Prostate gland (tissue), 2 donors: ENCODE results near the gene USP47. TPM values are rescaled to one million over a fixed set of nuclear protein-coding genes. Genes with fewer than 3 reads are reported as not detected.

Experiments used
- DNase-seq: peaks from one replicate; pipeline ENCODE4 v3.0.0-alpha.2; 2019; ENCODE audit warnings: low spot score
- H3K27ac ChIP-seq, 2 donors: fragments of 200-600 bp; sonication (generic); 2 replicates each; pipeline ENCODE4 v1.5.1; 2017 to 2019
- H3K27me3 ChIP-seq: fragments of 200-600 bp; sonication (generic); replicated peaks from 2 replicates; pipeline ENCODE4 v1.5.1; 2019; ENCODE audit not compliant: insufficient read depth
- H3K36me3 ChIP-seq, 2 donors: fragments of 200-600 bp; sonication (generic); 1 replicate in 1 of 2; 2 replicates in 1 of 2; pipeline versions ENCODE4 v1.5.1 to v1.8.1; 2017 to 2019
- H3K4me1 ChIP-seq: fragments of 200-600 bp; sonication (generic); replicated peaks from 2 replicates; pipeline ENCODE4 v1.5.1; 2019
- H3K4me3 ChIP-seq, 2 donors: fragments of 200-600 bp; sonication (generic); 2 replicates each; pipeline ENCODE4 v1.5.1; 2017 to 2019
- H3K9me3 ChIP-seq: fragments of 200-600 bp; sonication (generic); 2 replicates; pipeline ENCODE4 v1.5.1; 2017
- POLR2A ChIP-seq: fragments of 450-650 bp; IDR thresholded peaks from one replicate; pipeline ENCODE4 v1.6.1; 2016; ENCODE audit warnings: antibody characterized with exemption, mild to moderate bottlenecking
- POLR2AphosphoS5 ChIP-seq: sonication (generic); formaldehyde crosslinking; IDR thresholded peaks from one replicate; pipeline ENCODE4 v1.6.1; 2017; ENCODE audit warnings: antibody characterized with exemption
- WGBS: methylation state at CpG from one replicate; pipeline ENCODE4 v1.1.5; 2018; 5-methylcytosine and 5-hydroxymethylcytosine counted together
- intact Hi-C: fragments of 100-400 bp; cut with DNase I; formaldehyde crosslinking; loops from one replicate; pipeline ENCODE4 v1.14.2; 2022
- total RNA-seq, 2 donors: library from RNA; depleted of rRNA; stranded (reverse); fragments of >200 nt; gene quantifications; one replicate each; pipeline ENCODE4 v1.1.0, GENCODE V29; 2016
- TF ChIP-seq, protein P1 (sequence below), 4 experiments: fragments of 200-600 bp in 2 of 4; fragments of 450-650 bp in 2 of 4; sonication (generic) in 2 of 4; IDR thresholded peaks; 1 replicate in 3 of 4; 2 replicates in 1 of 4; pipeline ENCODE4 v1.5.1; 2016 to 2019; ENCODE audit warnings: antibody characterized with exemption in 4 of 4, mild to moderate bottlenecking in 2 of 4, moderate library complexity in 2 of 4

Gene USP47
- total RNA-seq, 2 donors from 2014 or later = 58.4 to 76.6 TPM

- H3K27ac ChIP-seq = no peak overlapping the region
- H3K4me1 ChIP-seq = no peaks in the 10 kb centered on the region
- H3K36me3 ChIP-seq = no peaks in the 10 kb centered on the region
- H3K9me3 ChIP-seq = no peaks in the 10 kb centered on the region
- 79% methylated on average over 2 of the region's 2 CpGs for WGBS
- DNase-seq = no peak
- intact Hi-C loops = no loop called here
- TF ChIP-seq, protein P1, sequence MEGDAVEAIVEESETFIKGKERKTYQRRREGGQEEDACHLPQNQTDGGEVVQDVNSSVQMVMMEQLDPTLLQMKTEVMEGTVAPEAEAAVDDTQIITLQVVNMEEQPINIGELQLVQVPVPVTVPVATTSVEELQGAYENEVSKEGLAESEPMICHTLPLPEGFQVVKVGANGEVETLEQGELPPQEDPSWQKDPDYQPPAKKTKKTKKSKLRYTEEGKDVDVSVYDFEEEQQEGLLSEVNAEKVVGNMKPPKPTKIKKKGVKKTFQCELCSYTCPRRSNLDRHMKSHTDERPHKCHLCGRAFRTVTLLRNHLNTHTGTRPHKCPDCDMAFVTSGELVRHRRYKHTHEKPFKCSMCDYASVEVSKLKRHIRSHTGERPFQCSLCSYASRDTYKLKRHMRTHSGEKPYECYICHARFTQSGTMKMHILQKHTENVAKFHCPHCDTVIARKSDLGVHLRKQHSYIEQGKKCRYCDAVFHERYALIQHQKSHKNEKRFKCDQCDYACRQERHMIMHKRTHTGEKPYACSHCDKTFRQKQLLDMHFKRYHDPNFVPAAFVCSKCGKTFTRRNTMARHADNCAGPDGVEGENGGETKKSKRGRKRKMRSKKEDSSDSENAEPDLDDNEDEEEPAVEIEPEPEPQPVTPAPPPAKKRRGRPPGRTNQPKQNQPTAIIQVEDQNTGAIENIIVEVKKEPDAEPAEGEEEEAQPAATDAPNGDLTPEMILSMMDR (IDR thresholded peaks at IDR 0.05) = no peak
- TF ChIP-seq POLR2A (no peak), POLR2AphosphoS5 (no peak)
- H3K27me3 ChIP-seq = no peaks in the 10 kb centered on the region
- no peak overlapping the region for H3K4me3 ChIP-seq
Measured at GRCh38 chr11:11876458-11876857, 34.7 kb downstream of the USP47 start.

DNA sequence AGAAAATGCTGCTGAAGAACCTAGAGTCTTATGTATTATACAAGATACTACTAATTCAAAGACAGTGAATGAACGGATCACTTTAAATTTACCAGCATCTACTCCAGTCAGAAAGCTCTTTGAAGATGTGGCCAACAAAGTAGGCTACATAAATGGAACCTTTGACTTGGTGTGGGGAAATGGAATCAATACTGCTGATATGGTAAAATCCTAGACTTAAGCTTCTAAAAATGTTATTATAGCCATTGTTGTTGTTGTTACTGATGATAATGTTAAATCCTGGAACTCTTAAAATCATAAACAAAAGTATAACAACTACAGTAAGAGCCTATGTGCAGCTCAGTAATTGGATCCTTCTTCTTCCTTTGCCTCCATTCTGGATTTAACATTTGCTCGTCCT, 38.4 kb downstream of the USP47 start:
- H3K4me1 ChIP-seq = peaks cover 2% of the 10 kb centered on the region
- no peak overlapping the region for H3K27ac ChIP-seq
- 71% methylated on average over 2 of the region's 2 CpGs for WGBS
- H3K36me3 ChIP-seq = peaks cover under 1 to 5% of the 10 kb centered on the region in 2 donors
- no peaks in the 10 kb centered on the region for H3K27me3 ChIP-seq
- H3K4me3 ChIP-seq = no peak overlapping the region
- no peaks in the 10 kb centered on the region for H3K9me3 ChIP-seq
- no peak for TF ChIP-seq POLR2A
- TF ChIP-seq POLR2AphosphoS5 = no peak
- TF ChIP-seq, protein P1 (IDR thresholded peaks at IDR 0.05) = no peak
- intact Hi-C loops = no loop called here
- DNase-seq = no peak

- 35% methylated on average over 2 of the region's 2 CpGs for WGBS
- Histone ChIP-seq H3K4me3 (no peak overlapping the region), H3K9me3 (no peaks in the 10 kb centered on the region), H3K27me3 (no peaks in the 10 kb centered on the region), H3K27ac (no peak overlapping the region), H3K36me3 (peaks cover 8 to 12% of the 10 kb centered on the region in 2 donors), H3K4me1 (peaks cover 2% of the 10 kb centered on the region)
- TF ChIP-seq POLR2A = no peak
- TF ChIP-seq, protein P1 (IDR thresholded peaks at IDR 0.05) = no peak
- no peak for DNase-seq
- intact Hi-C loops = no loop called here
Measured at GRCh38 chr11:11882539-11882938, 40.8 kb downstream of the USP47 start.

- intact Hi-C loops = no loop called here
- Histone ChIP-seq H3K27ac (no peak overlapping the region), H3K36me3 (peaks cover 8 to 12% of the 10 kb centered on the region in 2 donors), H3K4me1 (peaks cover 2% of the 10 kb centered on the region), H3K4me3 (no peak overlapping the region), H3K9me3 (no peaks in the 10 kb centered on the region), H3K27me3 (no peaks in the 10 kb centered on the region)
- TF ChIP-seq POLR2AphosphoS5 (no peak), POLR2A (no peak)
- TF ChIP-seq, protein P1 (IDR thresholded peaks at IDR 0.05) = no peak
- DNase-seq = no peak
- WGBS = 96% methylated on average over 2 of the region's 2 CpGs
Measured at GRCh38 chr11:11884351-11884750, 42.6 kb downstream of the USP47 start.

- Histone ChIP-seq H3K27ac (no peak overlapping the region), H3K4me3 (no peak overlapping the region), H3K36me3 (peaks cover 8 to 12% of the 10 kb centered on the region in 2 donors), H3K4me1 (peaks cover 2% of the 10 kb centered on the region), H3K27me3 (no peaks in the 10 kb centered on the region), H3K9me3 (no peaks in the 10 kb centered on the region)
- TF ChIP-seq, protein P1 (IDR thresholded peaks at IDR 0.05) = no peak
- no peak for TF ChIP-seq POLR2AphosphoS5
- no peak for TF ChIP-seq POLR2A
- WGBS = 95% methylated on average over 7 of the region's 7 CpGs
- DNase-seq = no peak
- intact Hi-C loops = no loop called here
Measured at GRCh38 chr11:11884774-11885481, 43.2 kb downstream of the USP47 start.
